GM10248 (cell line): Measurements from ENCODE around the gene CCDC183.

ENCODE experiments used
- CTCF ChIA-PET: fragments of 300-600 bp; sonication (Branson Sonifier 250); formaldehyde crosslinking; extraction: SDS; loops from one replicate; lab custom pipeline; 2021; ENCODE audit warnings: antibody characterized with exemption; lab: Yijun Ruan, JAX
- POLR2A ChIA-PET: fragments of 350-650 bp; sonication (Branson Sonifier 250); formaldehyde crosslinking; extraction: SDS; loops from one replicate; lab custom pipeline; 2020; ENCODE audit warnings: antibody characterized with exemption; lab: Yijun Ruan, JAX
- DNase-seq: peaks from one replicate; pipeline ENCODE4 v3.0.0; 2012; ENCODE audit errors: extremely low spot score
- TF ChIP-seq, protein P1 (sequence below): IDR thresholded peaks from 2 replicates; pipeline ENCODE4 v1.5.1; 2012; ENCODE audit warnings: mild to moderate bottlenecking, low read depth; ENCODE audit errors: extremely low read depth, missing control alignments, control extremely low read depth

CCDC183 gene

DNA sequence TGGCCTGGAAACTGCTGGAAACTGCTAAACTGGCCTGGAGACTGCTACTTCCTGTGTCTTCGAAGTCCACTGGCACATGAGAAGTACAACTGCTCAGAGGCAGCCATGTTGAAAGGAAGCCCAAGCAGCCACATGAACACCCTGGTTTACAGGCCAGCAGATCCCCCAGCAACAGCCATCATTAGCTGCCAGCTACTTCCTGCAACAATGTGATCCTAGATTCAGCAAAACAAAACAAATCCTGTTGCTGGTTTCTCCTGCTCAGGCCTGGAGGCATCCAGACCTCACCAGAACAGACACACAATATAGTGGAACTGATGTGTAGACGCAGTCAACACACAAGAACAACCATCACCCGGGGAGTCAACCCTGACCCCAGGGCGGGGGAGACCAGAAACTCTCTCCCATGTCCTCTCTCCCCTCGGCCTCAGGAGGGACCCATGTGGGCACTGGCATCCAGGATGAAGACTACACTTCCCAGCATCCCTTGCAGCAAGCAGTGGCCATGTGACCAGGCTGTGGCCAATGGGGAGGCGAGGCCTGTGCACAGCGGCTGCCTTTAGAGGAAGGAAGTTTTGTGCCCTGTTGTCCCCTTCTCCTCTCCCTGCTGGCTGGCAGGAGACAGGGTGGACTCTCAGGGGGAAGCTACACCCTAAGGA, 22.6 kb upstream of the CCDC183 start:
- TF ChIP-seq, protein P1, sequence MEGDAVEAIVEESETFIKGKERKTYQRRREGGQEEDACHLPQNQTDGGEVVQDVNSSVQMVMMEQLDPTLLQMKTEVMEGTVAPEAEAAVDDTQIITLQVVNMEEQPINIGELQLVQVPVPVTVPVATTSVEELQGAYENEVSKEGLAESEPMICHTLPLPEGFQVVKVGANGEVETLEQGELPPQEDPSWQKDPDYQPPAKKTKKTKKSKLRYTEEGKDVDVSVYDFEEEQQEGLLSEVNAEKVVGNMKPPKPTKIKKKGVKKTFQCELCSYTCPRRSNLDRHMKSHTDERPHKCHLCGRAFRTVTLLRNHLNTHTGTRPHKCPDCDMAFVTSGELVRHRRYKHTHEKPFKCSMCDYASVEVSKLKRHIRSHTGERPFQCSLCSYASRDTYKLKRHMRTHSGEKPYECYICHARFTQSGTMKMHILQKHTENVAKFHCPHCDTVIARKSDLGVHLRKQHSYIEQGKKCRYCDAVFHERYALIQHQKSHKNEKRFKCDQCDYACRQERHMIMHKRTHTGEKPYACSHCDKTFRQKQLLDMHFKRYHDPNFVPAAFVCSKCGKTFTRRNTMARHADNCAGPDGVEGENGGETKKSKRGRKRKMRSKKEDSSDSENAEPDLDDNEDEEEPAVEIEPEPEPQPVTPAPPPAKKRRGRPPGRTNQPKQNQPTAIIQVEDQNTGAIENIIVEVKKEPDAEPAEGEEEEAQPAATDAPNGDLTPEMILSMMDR = no peak
- DNase-seq = peak; percentile 39
- ChIA-PET POLR2A (no interaction called here), CTCF (no interaction called here)

DNA sequence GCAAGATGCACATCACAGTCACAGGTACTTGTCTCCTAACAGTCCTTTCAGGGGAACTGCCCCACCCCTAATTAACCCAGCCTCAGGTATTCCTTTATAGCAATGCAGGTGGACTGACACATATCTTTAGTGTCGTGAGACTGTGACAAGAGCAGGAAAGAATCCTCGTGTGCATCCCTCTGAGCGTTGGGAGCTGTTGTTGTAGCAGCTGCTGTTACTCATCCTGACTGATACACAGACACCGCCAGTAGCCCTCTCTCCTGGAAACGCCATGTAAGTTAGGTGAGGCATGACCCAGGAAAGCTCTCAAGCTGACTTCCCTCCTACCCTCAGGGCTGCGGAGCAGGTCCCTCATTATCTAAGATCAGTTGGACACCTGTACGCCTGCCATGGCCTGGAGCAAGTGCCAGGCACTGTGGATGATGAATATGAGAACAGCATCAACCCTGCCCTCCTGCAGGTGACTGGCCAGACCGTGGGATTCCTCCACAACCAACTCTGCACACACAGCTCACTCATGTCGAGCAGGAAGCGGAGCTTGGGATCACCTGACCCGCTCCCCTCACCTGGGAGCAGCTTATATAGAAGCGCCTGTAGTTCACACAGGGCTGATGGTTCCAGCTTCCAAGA, 21.6 kb upstream of the CCDC183 start:
- peak; percentile 1 for DNase-seq
- CTCF ChIA-PET = interaction anchor here (1.0 to 1.8 kb wide), 5 partner anchors 8 to 261 kb away, joined by 3 to 8 read pairs (median 6); partner anchors contain the start of gene AJM1
- TF ChIP-seq, protein P1 = no peak
- POLR2A ChIA-PET = no interaction called here

DNA sequence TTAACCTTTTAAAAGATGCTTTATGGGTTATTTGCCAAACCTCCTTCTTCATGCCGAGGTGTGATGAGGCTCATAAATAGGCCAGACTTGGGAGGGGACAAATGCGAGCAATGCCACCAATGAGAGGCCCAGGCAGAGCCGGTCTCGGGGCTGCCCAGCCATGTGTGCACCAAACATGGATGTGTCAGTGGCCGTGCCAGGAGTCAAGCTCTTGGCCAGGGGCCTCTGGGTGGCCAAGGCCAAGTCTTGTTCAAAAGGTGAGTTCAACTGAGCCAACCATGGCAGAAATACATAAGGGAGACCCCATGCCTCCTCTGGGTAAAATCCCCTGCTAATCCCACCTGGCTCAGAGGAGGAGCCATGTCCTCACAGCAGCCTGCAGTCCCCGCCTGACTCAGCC, 20.9 kb upstream of the CCDC183 start:
- peak; percentile 2 for DNase-seq
- POLR2A ChIA-PET = no interaction called here
- CTCF ChIA-PET = interaction anchor here (1.0 to 1.8 kb wide), 5 partner anchors 9 to 260 kb away, joined by 3 to 8 read pairs (median 6); partner anchors contain the start of gene AJM1
- TF ChIP-seq, protein P1 = no peak

DNA sequence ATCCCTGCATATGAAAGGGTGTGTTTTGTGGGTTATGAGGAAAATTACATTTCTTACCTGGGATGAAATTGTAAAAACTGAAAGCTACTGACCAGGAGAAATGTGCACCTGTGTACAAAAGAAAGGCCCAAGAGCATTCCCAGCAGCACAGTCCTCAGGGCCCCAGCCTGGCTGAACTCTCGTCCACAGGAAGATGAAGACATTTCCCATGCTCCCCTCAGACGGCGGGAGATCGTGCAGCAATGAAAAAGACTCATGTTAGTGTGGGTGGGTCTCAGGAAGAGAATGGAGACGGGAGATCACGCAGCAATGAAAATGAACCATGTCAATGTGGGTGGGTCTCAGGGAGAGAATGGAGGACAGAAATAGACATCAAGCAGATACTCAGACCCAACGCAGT, 19.2 kb upstream of the CCDC183 start:
- CTCF ChIA-PET = interaction anchor here (0.6 to 8.7 kb wide), 12 partner anchors 10 to 460 kb away, joined by 3 to 79 read pairs (median 8); partner anchors contain the start of genes LCN8 and TMEM141
- TF ChIP-seq, protein P1 = no peak
- POLR2A ChIA-PET = no interaction called here
- peak; percentile 2 for DNase-seq

DNA sequence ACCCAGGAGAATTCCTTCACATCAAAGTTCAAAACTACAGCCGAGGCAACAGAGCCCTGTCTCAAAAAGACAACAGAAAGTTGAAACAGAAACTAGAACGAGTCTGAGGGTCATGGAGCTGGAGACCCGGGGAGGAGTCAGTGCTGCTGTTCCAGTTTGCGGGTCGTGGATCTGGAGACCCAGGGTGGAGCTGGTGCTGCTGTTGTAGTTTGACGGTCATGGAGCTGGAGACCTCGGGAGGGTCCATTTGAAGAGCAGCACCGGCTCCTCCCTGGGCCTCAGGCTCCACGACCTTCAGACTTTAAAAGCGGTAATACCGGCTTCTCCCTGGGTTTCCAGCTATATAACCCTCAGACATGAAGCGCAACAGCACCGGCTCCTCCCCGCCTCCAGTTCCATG, 18.8 kb upstream of the CCDC183 start:
- POLR2A ChIA-PET = interaction anchor here (0.6 to 0.7 kb wide), 2 partner anchors 49 to 377 kb away, joined by 5 read pairs; no protein-coding TSS in a partner anchor
- DNase-seq = no peak
- CTCF ChIA-PET = interaction anchor here (0.6 to 8.7 kb wide), 16 partner anchors 10 to 459 kb away, joined by 3 to 79 read pairs (median 6); partner anchors contain the start of genes LCN15, LCN8, NPDC1 and TMEM141
- TF ChIP-seq, protein P1 = no peak

DNA sequence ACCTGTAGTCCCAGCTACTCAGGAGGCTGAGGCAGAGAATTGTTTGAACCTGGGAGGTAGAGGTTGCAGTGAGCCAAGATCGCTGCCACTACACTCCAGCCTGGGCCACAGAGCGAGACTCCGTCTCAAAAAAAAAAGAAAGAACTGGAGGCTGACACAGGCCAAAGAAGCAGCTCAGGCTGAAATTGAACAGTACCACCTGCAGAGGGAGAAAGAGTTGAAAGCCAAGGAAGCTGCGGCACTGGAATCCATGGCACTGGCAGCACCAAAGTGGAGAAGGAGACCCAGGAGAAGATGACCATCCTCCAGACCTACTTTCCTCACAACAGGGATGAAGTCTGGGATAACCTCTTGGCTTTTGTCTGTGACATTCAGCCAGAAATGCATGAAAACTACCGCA, 16.3 kb upstream of the CCDC183 start:
- POLR2A ChIA-PET = no interaction called here
- DNase-seq = no peak
- TF ChIP-seq, protein P1 = no peak
- CTCF ChIA-PET = interaction anchor here (1.2 to 8.7 kb wide), 4 partner anchors 9 to 249 kb away, joined by 6 to 79 read pairs (median 12); no protein-coding TSS in a partner anchor
